Measurements from ENCODE around the gene PFDN4. TPM values are rescaled to one million over a fixed set of nuclear protein-coding genes. Genes with fewer than 3 reads are reported as not detected.

Gene PFDN4
- total and polyA plus RNA-seq, 2 experiments from 2014 or later = 56.9 to 75.5 TPM

- no peak overlapping the region for H3K4me3 ChIP-seq
- H3K36me3 ChIP-seq = no peaks in the 10 kb centered on the region
- no peak for TF ChIP-seq CTCF (IDR thresholded peaks at IDR 0.05; ENCODE audit: low read depth, low read length)
- no peak for DNase-seq (ENCODE audit: low read depth in 1 of 2, low spot score in 1 of 2)
- H3K9me3 ChIP-seq (ENCODE audit: low read depth) = no peaks in the 10 kb centered on the region
- H3K27me3 ChIP-seq = peaks cover 40% of the 10 kb centered on the region
- H3K4me1 ChIP-seq (ENCODE audit: low read depth) = no peaks in the 10 kb centered on the region
- no peak overlapping the region for H3K27ac ChIP-seq
Observed at GRCh38 chr20:54166987-54167662, 40.8 kb upstream of the PFDN4 start.

- H3K27me3 ChIP-seq = peaks cover 51% of the 10 kb centered on the region
Observed at GRCh38 chr20:54167909-54168872, 39.7 kb upstream of the PFDN4 start.

GRCh38 chr20:54168961-54169862 is 38.7 kb upstream of the PFDN4 start:
- peaks cover under 1% of the 10 kb centered on the region for H3K4me1 ChIP-seq (ENCODE audit: low read depth)
- H3K36me3 ChIP-seq = no peaks in the 10 kb centered on the region
- no peak overlapping the region for H3K27ac ChIP-seq
- no peak for DNase-seq (ENCODE audit: low read depth in 1 of 2, low spot score in 1 of 2)
- peaks cover 61% of the 10 kb centered on the region for H3K27me3 ChIP-seq
- no peak for TF ChIP-seq CTCF (IDR thresholded peaks at IDR 0.05; ENCODE audit: low read depth, low read length)
- H3K4me3 ChIP-seq = no peak overlapping the region
- H3K9me3 ChIP-seq (ENCODE audit: low read depth) = no peaks in the 10 kb centered on the region

More at GRCh38 chr20:54167909-54168872, 39.7 kb upstream of the PFDN4 start:
- Histone ChIP-seq H3K4me3 (no peak overlapping the region), H3K9me3 (ENCODE audit: low read depth) (no peaks in the 10 kb centered on the region), H3K27ac (no peak overlapping the region), H3K4me1 (ENCODE audit: low read depth) (no peaks in the 10 kb centered on the region), H3K36me3 (no peaks in the 10 kb centered on the region)
- DNase-seq (ENCODE audit: low read depth in 1 of 2, low spot score in 1 of 2) = peak in 1 of 2 donors; percentile 40
- no peak for TF ChIP-seq CTCF (IDR thresholded peaks at IDR 0.05; ENCODE audit: low read depth, low read length)

- no peaks in the 10 kb centered on the region for H3K36me3 ChIP-seq
- H3K4me3 ChIP-seq = no peak overlapping the region
- no peak for TF ChIP-seq CTCF (IDR thresholded peaks at IDR 0.05; ENCODE audit: low read depth, low read length)
- DNase-seq (ENCODE audit: low read depth in 1 of 2, low spot score in 1 of 2) = no peak
- H3K27me3 ChIP-seq = peaks cover 69% of the 10 kb centered on the region
- no peak overlapping the region for H3K27ac ChIP-seq
- peaks cover 6% of the 10 kb centered on the region for H3K4me1 ChIP-seq (ENCODE audit: low read depth)
- no peaks in the 10 kb centered on the region for H3K9me3 ChIP-seq (ENCODE audit: low read depth)
Observed at GRCh38 chr20:54170026-54170471, 37.8 kb upstream of the PFDN4 start.

GRCh38 chr20:54170963-54171362 is 36.9 kb upstream of the PFDN4 start:
- TF ChIP-seq CTCF (IDR thresholded peaks at IDR 0.05; ENCODE audit: low read depth, low read length) = no peak
- no peak overlapping the region for H3K27ac ChIP-seq
- peaks cover 6% of the 10 kb centered on the region for H3K4me1 ChIP-seq (ENCODE audit: low read depth)
- no peak for DNase-seq (ENCODE audit: low read depth in 1 of 2, low spot score in 1 of 2)
- no peak overlapping the region for H3K4me3 ChIP-seq
- no peaks in the 10 kb centered on the region for H3K9me3 ChIP-seq (ENCODE audit: low read depth)
- H3K36me3 ChIP-seq = no peaks in the 10 kb centered on the region
- peaks cover 78% of the 10 kb centered on the region for H3K27me3 ChIP-seq
